IMR-90 (cell line): Measurements from ENCODE around the gene CELA1. TPM values are rescaled to one million over a fixed set of nuclear protein-coding genes. Genes with fewer than 3 reads are reported as not detected.
A peak's percentile ranks its signal among the peaks of the same experiment; 100 is the strongest.

Experiments used
- ATAC-seq: fragments of 200-7000 bp; cut with Tn5 transposase; 2 replicates; pipeline ENCODE4 v1.9.1; 2020; ENCODE audit warnings: low read depth, mild to moderate bottlenecking, moderate library complexity
- BruUV-seq: library from RNA; stranded (reverse); fragments of 400-500 nt; replicated peaks from 2 replicates; lab custom pipeline; 2021; lab: Mats Ljungman, UMichigan
- CTCF ChIA-PET: fragments of 300-600 bp; formaldehyde crosslinking; extraction: SDS; loops from one replicate; lab custom pipeline; 2021; ENCODE audit warnings: antibody characterized with exemption; lab: Yijun Ruan, JAX
- POLR2A ChIA-PET: fragments of 300-600 bp; sonication (Branson Sonifier 250); formaldehyde crosslinking; loops from one replicate; lab custom pipeline; 2022; ENCODE audit warnings: antibody characterized with exemption; ENCODE audit not compliant: unreplicated experiment; lab: Charles Lee
- DNase-seq: peaks from one replicate; pipeline ENCODE4 v3.0.0; 2013
- H2AFZ ChIP-seq: replicated peaks from 2 replicates; pipeline ENCODE3; 2013; ENCODE audit warnings: low read length, mild to moderate bottlenecking; ENCODE audit not compliant: poor library complexity
- H2AK5ac ChIP-seq: 2 replicates; pipeline ENCODE4 v1.6.1; 2013; ENCODE audit warnings: low read depth, low read length, inconsistent platforms
- H2AK9ac ChIP-seq: replicated peaks from 2 replicates; pipeline ENCODE3; 2013; ENCODE audit warnings: mild to moderate bottlenecking, low read depth, low read length, moderate library complexity; ENCODE audit not compliant: poor library complexity
- H2BK120ac ChIP-seq: 2 replicates; pipeline ENCODE4 v1.6.1; 2013; ENCODE audit warnings: low read depth, low read length, inconsistent platforms
- H2BK15ac ChIP-seq: 3 replicates; pipeline ENCODE4 v1.6.1; 2013; ENCODE audit warnings: low read depth, low read length, inconsistent platforms
- H2BK20ac ChIP-seq: 2 replicates; pipeline ENCODE4 v1.6.1; 2013; ENCODE audit warnings: low read depth, mild to moderate bottlenecking, inconsistent platforms, low read length, moderate library complexity
- H2BK5ac ChIP-seq: 2 replicates; pipeline ENCODE4 v1.6.1; 2013; ENCODE audit warnings: mild to moderate bottlenecking, low read depth, low read length, inconsistent platforms; ENCODE audit not compliant: poor library complexity, severe bottlenecking
- H3K14ac ChIP-seq: replicated peaks from 2 replicates; pipeline ENCODE4 v1.6.1; 2013; ENCODE audit warnings: low read depth, low read length, inconsistent platforms
- H3K18ac ChIP-seq: 2 replicates; pipeline ENCODE4 v1.6.1; 2013; ENCODE audit warnings: low read depth, low read length, control low read depth
- H3K23ac ChIP-seq: 2 replicates; pipeline ENCODE4 v1.6.1; 2013; ENCODE audit warnings: low read depth, low read length, inconsistent platforms
- H3K27ac ChIP-seq: 2 replicates; pipeline ENCODE4 v1.5.1; 2013; ENCODE audit warnings: mild to moderate bottlenecking, control low read depth, low read length; ENCODE audit not compliant: insufficient read depth
- H3K27me3 ChIP-seq: 2 replicates; pipeline ENCODE4 v1.6.1; 2013; ENCODE audit warnings: low read length; ENCODE audit not compliant: control insufficient read depth, insufficient read depth
- H3K36me3 ChIP-seq: 2 replicates; pipeline ENCODE4 v1.6.1; 2013; ENCODE audit warnings: low read length, mixed read lengths; ENCODE audit not compliant: control insufficient read depth, insufficient read depth
- H3K4ac ChIP-seq: 2 replicates; pipeline ENCODE4 v1.6.1; 2013; ENCODE audit warnings: low read depth, low read length, inconsistent platforms
- H3K4me1 ChIP-seq: 2 replicates; pipeline ENCODE4 v1.6.1; 2013; ENCODE audit warnings: low read length, mixed read lengths; ENCODE audit not compliant: control insufficient read depth, insufficient read depth
- H3K4me2 ChIP-seq: 2 replicates; pipeline ENCODE4 v1.6.1; 2013; ENCODE audit warnings: low read depth, mild to moderate bottlenecking, control low read depth, low read length, moderate library complexity
- H3K4me3 ChIP-seq: 2 replicates; pipeline ENCODE4 v1.5.1; 2013; ENCODE audit warnings: low read depth, mild to moderate bottlenecking, control low read depth, low read length, moderate library complexity; ENCODE audit not compliant: insufficient read depth
- H3K56ac ChIP-seq: 2 replicates; pipeline ENCODE4 v1.6.1; 2013; ENCODE audit warnings: low read length, inconsistent platforms; ENCODE audit not compliant: insufficient read depth; ENCODE audit errors: extremely low read depth
- H3K79me1 ChIP-seq, 2 experiments: 2 replicates each; pipeline ENCODE4 v1.6.1; 2013; ENCODE audit warnings: low read length in 2 of 2, inconsistent platforms in 1 of 2, low read depth in 1 of 2
- H3K9ac ChIP-seq: 2 replicates; pipeline ENCODE4 v1.6.1; 2013; ENCODE audit warnings: low read depth, low read length, control low read depth
- H3K9me1 ChIP-seq: 2 replicates; pipeline ENCODE4 v1.6.1; 2013; ENCODE audit warnings: low read length, inconsistent platforms; ENCODE audit not compliant: insufficient read depth
- H3K9me3 ChIP-seq: 2 replicates; pipeline ENCODE4 v1.6.1; 2013; ENCODE audit warnings: low read length; ENCODE audit not compliant: control insufficient read depth, insufficient read depth
- H4K20me1 ChIP-seq: 2 replicates; pipeline ENCODE4 v1.6.1; 2013; ENCODE audit warnings: low read length, inconsistent platforms; ENCODE audit not compliant: insufficient read depth
- H4K5ac ChIP-seq: 2 replicates; pipeline ENCODE4 v1.6.1; 2013; ENCODE audit warnings: mild to moderate bottlenecking, low read depth, low read length, control low read depth
- H4K8ac ChIP-seq, 2 experiments: 2 replicates each; pipeline ENCODE4 v1.6.1; 2013; ENCODE audit warnings: low read depth in 2 of 2, low read length in 2 of 2, control low read depth in 1 of 2, inconsistent platforms in 1 of 2
- H4K91ac ChIP-seq: 2 replicates; pipeline ENCODE4 v1.6.1; 2013; ENCODE audit warnings: low read depth, low read length, inconsistent platforms; ENCODE audit not compliant: insufficient read depth
- CEBPB ChIP-seq: IDR thresholded peaks from 2 replicates; pipeline ENCODE4 v1.6.1; 2012; ENCODE audit warnings: low read depth, low read length, improper control_type of control experiment
- MAFK ChIP-seq: IDR thresholded peaks from 2 replicates; pipeline ENCODE4 v1.6.1; 2012; ENCODE audit warnings: low read depth, low read length, improper control_type of control experiment
- RCOR1 ChIP-seq: IDR thresholded peaks from 2 replicates; pipeline ENCODE4 v1.6.1; 2012; ENCODE audit warnings: mild to moderate bottlenecking, low read length, improper control_type of control experiment; ENCODE audit not compliant: insufficient replicate concordance
- SMC3 ChIP-seq: fragments of 150-350 bp; IDR thresholded peaks from 2 replicates; pipeline ENCODE4 v1.6.1; 2016; ENCODE audit warnings: low read depth, mild to moderate bottlenecking, antibody characterized with exemption, low read length, moderate library complexity
- WGBS, 2 experiments: methylation state at CpG; one replicate each; pipeline versions ENCODE4 v1.1.5 to v1.1.7; 2013; ENCODE audit warnings: missing lambda C conversion rate in 2 of 2; ENCODE audit not compliant: insufficient read length in 1 of 2; ENCODE audit errors: extremely low coverage in 2 of 2; 5-methylcytosine and 5-hydroxymethylcytosine counted together
- dilution Hi-C: fragments of 300-500 bp; cut with HindIII; formaldehyde crosslinking; loops from one replicate; pipeline ENCODE4 v1.14.3; 2018; ENCODE audit warnings: low sequenced_read_pairs; ENCODE audit not compliant: unreplicated experiment
- in situ Hi-C: fragments of 300-500 bp; cut with MboI; formaldehyde crosslinking; loops from 3 replicates; pipeline ENCODE4 v1.14.3; 2019; ENCODE audit warnings: low sequenced_read_pairs, inconsistent platforms, mixed read lengths
- intact Hi-C: fragments of 100-400 bp; cut with micrococcal nuclease; formaldehyde crosslinking; loops from 2 replicates; pipeline ENCODE4 v1.10.0; 2022
- polyA plus RNA-seq, 3 experiments: library from polyadenylated mRNA; depleted of rRNA; stranded (reverse); fragments of >200 nt; gene quantifications; 2 replicates each; pipeline ENCODE4 v1.2.3, GENCODE V29; 2012; ENCODE audit warnings: low replicate concordance in 1 of 3
- total RNA-seq: library from RNA; depleted of rRNA; stranded (reverse); fragments of >200 nt; gene quantifications from 2 replicates; pipeline ENCODE4 v1.2.3, GENCODE V29; 2012

Gene CELA1
- total and polyA plus RNA-seq, 2 of the 4 experiments (the other 2 are of a cell fraction): not detected

DNA sequence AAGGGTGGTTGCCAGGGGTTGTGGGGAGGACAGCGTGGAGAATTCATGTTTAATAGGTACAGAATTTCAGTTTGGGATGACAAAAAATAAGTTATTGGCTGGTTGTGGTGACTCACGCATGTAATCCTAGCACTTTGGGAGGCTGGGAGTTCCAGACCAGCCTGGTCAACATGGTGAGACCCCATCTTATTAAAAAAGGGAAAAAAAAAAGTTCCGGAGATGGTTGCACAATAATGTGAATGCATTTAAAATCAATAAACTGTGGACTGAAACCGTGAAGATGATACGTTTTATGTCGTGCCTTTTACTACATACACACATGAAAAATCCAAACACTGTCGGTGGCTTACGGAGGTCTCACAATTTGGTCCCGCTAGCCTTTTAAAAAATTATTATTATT lies 24.2 kb upstream of the CELA1 start:
- no peaks in the 10 kb centered on the region for H3K27me3 ChIP-seq
- DNase-seq (no peak), ATAC-seq (no peak)
- H3K4me1 ChIP-seq: peaks cover 13% of the 10 kb centered on the region
- no peak overlapping the region for H2AK9ac ChIP-seq
- no peak overlapping the region for H3K14ac ChIP-seq
- H3K56ac ChIP-seq: no peak overlapping the region
- peaks cover 0 to 30% of the 10 kb centered on the region in 2 experiments; a peak in 1 of 4 replicates for H3K79me1 ChIP-seq
- POLR2A ChIA-PET: no interaction called here
- no peak overlapping the region for H3K4me3 ChIP-seq
- H3K18ac ChIP-seq: no peak overlapping the region
- no peak overlapping the region for H4K5ac ChIP-seq
- H3K4ac ChIP-seq: 0 out of 2 replicates have a peak overlapping the region, but pooled peaks have one; percentile 8
- H4K91ac ChIP-seq: no peak overlapping the region
- CTCF ChIA-PET: no interaction called here
- no TSS peak for BruUV-seq
- 100% methylated on average over 1 of the region's 9 CpGs; no CpG with 5 or more reads in 1 of the 2 experiments for WGBS, 2 experiments
- no peak overlapping the region for H4K8ac ChIP-seq
- peaks cover 22% of the 10 kb centered on the region for H3K9me1 ChIP-seq
- dilution Hi-C loops: no loop called here
- H3K27ac ChIP-seq: no peak overlapping the region
- H2AFZ ChIP-seq: no peak overlapping the region
- H3K9ac ChIP-seq: no peak overlapping the region
- no peak overlapping the region for H2BK20ac ChIP-seq
- in situ Hi-C loops: loop anchor here (25.0 kb wide), 1 partner anchor 858 kb away; the partner anchor contains the start of gene DIP2B
- H3K23ac ChIP-seq: no peak overlapping the region
- H2BK5ac ChIP-seq: no peak overlapping the region
- H2BK15ac ChIP-seq: peak overlapping the region; percentile 58; the same call in 1 of the 3 replicates
- H4K20me1 ChIP-seq: no peaks in the 10 kb centered on the region
- no peaks in the 10 kb centered on the region for H3K36me3 ChIP-seq
- TF ChIP-seq RCOR1: no peak
- TF ChIP-seq SMC3: no peak
- peak; percentile 71 for TF ChIP-seq CEBPB
- no peak for TF ChIP-seq MAFK
- H3K4me2 ChIP-seq: no peak overlapping the region
- peak overlapping the region; percentile 41; the same call in 1 of the 2 replicates for H2BK120ac ChIP-seq
- intact Hi-C loops: no loop called here
- H2AK5ac ChIP-seq: no peak overlapping the region
- no peaks in the 10 kb centered on the region for H3K9me3 ChIP-seq
